GM23248 (cell line): Measurements from ENCODE around the gene CD52. TPM values are rescaled to one million over a fixed set of nuclear protein-coding genes. Genes with fewer than 3 reads are reported as not detected.

ENCODE experiments used
- DNase-seq: peaks from one replicate; pipeline ENCODE4 v3.0.0-alpha.2; 2015
- H2AFZ ChIP-seq: fragments of 200-600 bp; sonication (generic); 2 replicates; pipeline ENCODE4 v1.6.1; 2016; ENCODE audit warnings: antibody characterized with exemption
- H3F3A ChIP-seq: fragments of 200-600 bp; sonication (generic); 2 replicates; pipeline ENCODE4 v1.6.1; 2016; ENCODE audit warnings: mild to moderate bottlenecking, antibody characterized with exemption, mixed run types; ENCODE audit not compliant: insufficient read depth
- H3K27ac ChIP-seq: fragments of 200-600 bp; sonication (generic); 2 replicates; pipeline ENCODE4 v1.5.1; 2016; ENCODE audit warnings: mild to moderate bottlenecking
- H3K27me3 ChIP-seq: fragments of 200-600 bp; sonication (generic); replicated peaks from 2 replicates; pipeline ENCODE4 v1.6.1; 2016; ENCODE audit warnings: mild to moderate bottlenecking; ENCODE audit not compliant: insufficient read depth
- H3K36me3 ChIP-seq: fragments of 200-600 bp; sonication (generic); 2 replicates; pipeline ENCODE4 v1.6.1; 2016; ENCODE audit warnings: low read depth, mild to moderate bottlenecking
- H3K4me1 ChIP-seq: fragments of 200-600 bp; sonication (generic); 2 replicates; pipeline ENCODE4 v1.6.1; 2016; ENCODE audit warnings: mild to moderate bottlenecking; ENCODE audit not compliant: insufficient read depth
- H3K4me2 ChIP-seq: fragments of 200-600 bp; sonication (generic); one replicate; pipeline ENCODE4 v1.6.1; 2016; ENCODE audit warnings: mild to moderate bottlenecking; ENCODE audit not compliant: unreplicated experiment
- H3K4me3 ChIP-seq: fragments of 200-600 bp; sonication (generic); 2 replicates; pipeline ENCODE4 v1.5.1; 2016; ENCODE audit warnings: mild to moderate bottlenecking
- H3K79me2 ChIP-seq: fragments of 200-600 bp; sonication (generic); 2 replicates; pipeline ENCODE4 v1.6.1; 2016; ENCODE audit warnings: mild to moderate bottlenecking; ENCODE audit not compliant: insufficient read depth
- H3K9ac ChIP-seq: fragments of 200-600 bp; sonication (generic); 2 replicates; pipeline ENCODE4 v1.6.1; 2016; ENCODE audit warnings: mild to moderate bottlenecking
- H3K9me2 ChIP-seq: fragments of 200-600 bp; sonication (generic); 2 replicates; pipeline ENCODE4 v1.6.1; 2016; ENCODE audit warnings: mixed run types, mild to moderate bottlenecking, moderate library complexity; ENCODE audit not compliant: insufficient read depth
- H3K9me3 ChIP-seq: fragments of 200-600 bp; sonication (generic); one replicate; pipeline ENCODE4 v1.6.1; 2017; ENCODE audit warnings: low read depth
- H4K20me1 ChIP-seq: fragments of 200-600 bp; sonication (generic); 2 replicates; pipeline ENCODE4 v1.6.0; 2016; ENCODE audit not compliant: insufficient read depth
- EZH2 ChIP-seq: fragments of 200-600 bp; sonication (generic); IDR thresholded peaks from 2 replicates; pipeline ENCODE4 v1.6.1; 2018; ENCODE audit warnings: antibody characterized with exemption, mild to moderate bottlenecking; ENCODE audit not compliant: insufficient read depth, poor library complexity, severe bottlenecking
- EZH2phosphoT487 ChIP-seq: fragments of 200-600 bp; sonication (generic); IDR thresholded peaks from 2 replicates; pipeline ENCODE4 v1.6.1; 2018; ENCODE audit warnings: antibody characterized with exemption, moderate library complexity, mild to moderate bottlenecking, low read depth; ENCODE audit not compliant: insufficient read depth
- WGBS, 2 experiments: methylation state at CpG; one replicate each; pipeline ENCODE4 v1.1.6; 2015 to 2017; ENCODE audit warnings: low lambda C conversion rate in 2 of 2, low coverage in 1 of 2; ENCODE audit errors: missing lambda C conversion rate in 2 of 2; 5-methylcytosine and 5-hydroxymethylcytosine counted together
- in situ Hi-C: fragments of 300-500 bp; cut with MboI; formaldehyde crosslinking; loops from 2 replicates; pipeline ENCODE4 v1.15.0; 2020
- polyA plus RNA-seq: library from polyadenylated mRNA; unstranded; fragments of >200 nt; fragmentation: Nextera tagmentation; extraction: Ambion mirVana; gene quantifications from 2 replicates; pipeline ENCODE4 v1.2.1, GENCODE V29; 2016
- total RNA-seq: library from RNA; depleted of rRNA; stranded (reverse); fragments of >200 nt; shearing (Covaris generic); gene quantifications from 2 replicates; pipeline ENCODE4 v1.2.3, GENCODE V29; 2014

The CD52 gene
- total and polyA plus RNA-seq, 2 experiments from 2014 or later, result not detected

DNA sequence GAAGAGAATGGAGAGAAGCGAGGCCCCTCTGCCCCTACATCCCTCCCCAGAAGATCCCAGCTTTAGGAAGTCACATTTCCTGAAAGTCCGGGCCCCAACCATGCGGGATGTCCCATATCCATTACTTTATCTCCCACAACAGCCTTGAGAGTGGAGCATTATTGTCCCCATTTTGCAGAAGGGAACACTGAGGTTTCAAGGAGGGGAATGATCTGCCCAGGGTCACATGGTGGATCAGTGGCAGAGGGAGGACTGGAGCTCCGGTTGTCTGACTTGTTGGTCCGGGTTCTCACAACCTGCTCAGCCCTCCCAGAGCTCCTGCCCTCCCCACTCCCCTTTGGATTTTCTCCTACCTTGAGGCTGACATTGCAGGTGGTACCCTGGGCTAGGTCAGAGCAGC is 38.3 kb downstream of the CD52 start:
- Histone ChIP-seq H3F3A (no peaks in the 10 kb centered on the region), H2AFZ (no peak overlapping the region), H3K9me3 (no peaks in the 10 kb centered on the region), H3K4me3 (no peak overlapping the region), H3K79me2 (no peaks in the 10 kb centered on the region), H3K4me1 (0 out of 2 replicates have a peak, but pooled peaks cover 7% of the 10 kb centered on the region), H3K9me2 (no peaks in the 10 kb centered on the region), H4K20me1 (no peaks in the 10 kb centered on the region), H3K27me3 (peaks cover 33% of the 10 kb centered on the region), H3K4me2 (no peak overlapping the region), H3K27ac (no peak overlapping the region), H3K36me3 (no peaks in the 10 kb centered on the region), H3K9ac (no peak overlapping the region)
- DNase-seq, result no peak
- in situ Hi-C loops, result no loop called here
- WGBS, 2 experiments, result 73 to 76% methylated on average over 5 of the region's 5 CpGs
- TF ChIP-seq EZH2phosphoT487, result no peak
- no peak for TF ChIP-seq EZH2

DNA sequence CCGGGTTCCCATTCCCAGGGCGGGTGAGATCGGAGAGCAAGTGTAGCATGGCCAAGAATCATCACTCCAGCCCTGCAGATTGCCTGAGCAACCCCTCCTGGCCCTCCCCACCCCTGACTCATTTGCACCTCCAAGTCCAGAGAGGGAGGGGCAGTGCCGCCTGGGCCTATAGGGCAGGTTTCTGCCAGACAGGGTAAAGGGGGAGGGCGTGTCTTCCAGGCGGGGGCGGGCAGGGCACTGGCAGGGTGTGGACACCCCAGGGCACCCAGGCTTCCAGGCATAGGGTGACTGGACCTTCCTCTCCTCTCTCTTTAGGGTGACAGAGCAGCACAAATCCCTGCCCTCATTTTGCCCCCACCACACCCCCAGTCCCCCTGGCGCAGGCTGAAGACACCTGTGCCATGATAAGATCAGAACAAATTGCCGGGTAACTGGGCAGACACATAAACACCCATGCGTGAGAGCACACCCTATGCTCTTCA is 39.4 kb downstream of the CD52 start:
- H3F3A ChIP-seq, result no peaks in the 10 kb centered on the region
- no peak overlapping the region for H3K4me2 ChIP-seq
- H3K27ac ChIP-seq, result no peak overlapping the region
- no peaks in the 10 kb centered on the region for H3K9me3 ChIP-seq
- H3K36me3 ChIP-seq, result no peaks in the 10 kb centered on the region
- DNase-seq, result no peak
- in situ Hi-C loops, result no loop called here
- peaks cover 42% of the 10 kb centered on the region for H3K27me3 ChIP-seq
- H3K79me2 ChIP-seq, result no peaks in the 10 kb centered on the region
- no peak overlapping the region for H3K4me3 ChIP-seq
- TF ChIP-seq EZH2 (no peak), EZH2phosphoT487 (no peak)
- H2AFZ ChIP-seq, result no peak overlapping the region
- WGBS, 2 experiments, result 59 to 70% methylated on average over 6 to 9 of the region's 10 CpGs
- 0 out of 2 replicates have a peak, but pooled peaks cover 7% of the 10 kb centered on the region for H3K4me1 ChIP-seq
- no peak overlapping the region for H3K9ac ChIP-seq
- no peaks in the 10 kb centered on the region for H4K20me1 ChIP-seq
- no peaks in the 10 kb centered on the region for H3K9me2 ChIP-seq

DNA sequence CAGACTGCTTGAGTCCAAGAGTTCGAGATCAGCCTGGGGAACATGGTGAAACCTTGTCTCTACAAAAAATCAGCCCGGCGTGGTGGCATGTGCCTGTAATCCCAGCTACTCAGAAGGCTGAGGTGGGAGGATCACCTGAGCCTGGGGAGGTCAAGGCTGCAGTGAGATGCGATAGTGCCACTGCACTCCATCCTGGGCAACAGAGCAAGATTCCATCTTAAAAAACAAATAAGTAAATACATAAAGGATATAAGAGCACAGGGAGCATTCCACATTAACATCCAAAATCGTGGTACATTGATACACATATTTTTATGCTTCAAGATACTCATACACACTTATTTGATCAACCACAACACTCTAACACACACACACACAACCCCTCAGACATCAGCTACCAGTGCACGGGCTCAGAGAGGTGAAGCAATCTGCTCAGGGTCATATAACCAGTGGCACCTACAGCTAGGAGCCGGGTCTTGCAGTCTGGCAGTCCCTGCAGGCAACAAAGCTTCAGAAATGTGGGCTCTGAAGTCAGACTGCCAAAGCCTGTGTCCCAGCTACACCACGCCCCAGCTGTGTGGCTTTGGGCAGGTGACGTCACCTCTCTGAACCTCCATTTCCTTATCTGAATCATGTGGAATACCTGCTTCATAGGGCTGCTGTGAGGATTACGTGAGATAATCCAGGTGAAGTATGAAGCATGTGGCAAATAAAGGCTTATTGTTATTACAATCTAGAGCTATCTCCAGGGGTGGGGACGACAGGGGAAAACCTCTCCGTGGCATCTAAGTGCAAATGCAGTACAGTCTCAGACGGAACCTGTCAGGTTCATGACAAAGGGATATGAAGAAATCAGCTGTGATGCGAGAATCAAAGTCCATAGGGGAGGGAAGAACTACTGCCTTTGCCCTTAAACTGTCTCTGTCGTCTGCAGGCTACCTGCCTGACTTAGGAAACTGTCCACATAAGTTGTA is 40.9 kb downstream of the CD52 start:
- Histone ChIP-seq H3K79me2 (no peaks in the 10 kb centered on the region), H3K9me3 (no peaks in the 10 kb centered on the region), H3K27ac (no peak overlapping the region), H2AFZ (no peak overlapping the region), H4K20me1 (no peaks in the 10 kb centered on the region), H3F3A (no peaks in the 10 kb centered on the region), H3K36me3 (no peaks in the 10 kb centered on the region), H3K9ac (no peak overlapping the region), H3K4me3 (no peak overlapping the region), H3K9me2 (no peaks in the 10 kb centered on the region), H3K4me1 (0 out of 2 replicates have a peak, but pooled peaks cover 7% of the 10 kb centered on the region), H3K4me2 (no peak overlapping the region), H3K27me3 (peaks cover 46% of the 10 kb centered on the region)
- WGBS, 2 experiments, result 40 to 42% methylated on average over 15 of the region's 15 CpGs
- in situ Hi-C loops, result no loop called here
- peak; percentile 4 for TF ChIP-seq EZH2
- TF ChIP-seq EZH2phosphoT487, result no peak
- no peak for DNase-seq

DNA sequence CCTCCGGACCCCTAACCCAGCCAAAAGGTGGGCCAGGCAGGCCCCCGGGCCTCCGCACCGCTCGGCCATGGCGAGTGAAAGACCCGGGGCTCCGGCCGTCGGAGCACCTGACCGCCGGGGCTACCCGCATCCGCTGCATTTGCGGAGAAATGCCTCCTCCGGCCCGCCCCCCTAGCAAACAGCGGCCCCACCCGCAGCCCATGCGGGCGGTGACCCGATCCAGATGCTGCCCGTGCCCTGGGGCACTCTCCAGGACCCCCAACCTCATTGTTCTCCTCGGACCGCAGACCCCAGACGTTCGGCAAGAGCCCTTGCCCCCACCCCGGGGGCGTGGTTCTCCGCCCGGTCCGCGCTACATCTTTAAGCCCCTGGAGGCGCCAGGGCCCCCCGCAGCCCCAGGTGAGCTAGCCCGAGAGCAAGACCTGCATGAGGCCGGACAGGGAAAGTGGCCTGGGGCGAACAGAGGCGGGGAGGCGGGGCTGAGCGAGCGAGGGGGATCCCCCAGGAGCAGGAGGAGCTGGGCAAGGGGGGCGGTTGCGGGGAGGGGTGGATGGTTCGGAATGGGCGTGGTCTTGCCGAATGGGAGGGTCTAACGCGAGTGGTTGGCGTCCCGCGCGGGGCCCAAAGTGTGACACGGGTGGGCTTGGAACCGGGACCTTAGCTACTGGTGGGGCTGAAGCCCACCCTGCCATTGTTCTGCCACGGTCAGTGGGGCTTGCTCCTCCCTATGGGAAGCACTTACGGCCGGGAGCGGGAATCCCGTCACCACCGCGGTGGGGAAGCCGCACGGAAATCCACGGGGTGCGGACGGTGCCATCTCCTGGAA is 42.4 kb downstream of the CD52 start:
- no peaks in the 10 kb centered on the region for H3F3A ChIP-seq
- no peak overlapping the region for H3K27ac ChIP-seq
- H3K36me3 ChIP-seq, result no peaks in the 10 kb centered on the region
- TF ChIP-seq EZH2phosphoT487, result no peak
- peak; percentile 28 for TF ChIP-seq EZH2
- peaks cover 46% of the 10 kb centered on the region for H3K27me3 ChIP-seq
- H3K4me3 ChIP-seq, result no peak overlapping the region; the same call in 1 of the 2 replicates
- no peaks in the 10 kb centered on the region for H3K9me2 ChIP-seq
- no peak for DNase-seq
- no peak overlapping the region for H3K4me2 ChIP-seq
- H3K9ac ChIP-seq, result no peak overlapping the region
- in situ Hi-C loops, result no loop called here
- H3K9me3 ChIP-seq, result no peaks in the 10 kb centered on the region
- no peaks in the 10 kb centered on the region for H3K79me2 ChIP-seq
- H3K4me1 ChIP-seq, result 0 out of 2 replicates have a peak, but pooled peaks cover 7% of the 10 kb centered on the region
- 4 to 5% methylated on average over 40 to 63 of the region's 67 CpGs for WGBS, 2 experiments
- H2AFZ ChIP-seq, result no peak overlapping the region
- no peaks in the 10 kb centered on the region for H4K20me1 ChIP-seq
